ENCODE measurements around the gene KRT81. TPM values are rescaled to one million over a fixed set of nuclear protein-coding genes. Genes with fewer than 3 reads are reported as not detected.

KRT81 gene
- total and polyA plus RNA-seq, 2 donors from 2014 or later: not detected

GRCh38 chr12:52284562-52285171 is 6.7 kb downstream of the KRT81 start:
- H3K27me3 ChIP-seq (ENCODE audit: control insufficient read depth, insufficient read depth, low read length): no peaks in the 10 kb centered on the region
- FAIRE-seq (no peak), DNase-seq (no peak)
- no peak overlapping the region for H3K9ac ChIP-seq (ENCODE audit: low read length in 3 of 3)
- no peaks in the 10 kb centered on the region for H3K9me3 ChIP-seq (ENCODE audit: control insufficient read depth in 2 of 3, insufficient read depth in 1 of 3, low read length in 3 of 3)
- TF ChIP-seq CTCF (IDR thresholded peaks at IDR 0.05; ENCODE audit: borderline replicate concordance, extremely low read depth, insufficient read depth): no peak
- no peak overlapping the region for H3K27ac ChIP-seq (ENCODE audit: low read depth in 2 of 2, low read length in 2 of 2)
- H3K4me3 ChIP-seq (ENCODE audit: low read length in 3 of 3): no peak overlapping the region
- H3K36me3 ChIP-seq (ENCODE audit: control insufficient read depth in 2 of 3, insufficient read depth in 3 of 3, low read length in 3 of 3): no peaks in the 10 kb centered on the region
- H3K4me1 ChIP-seq (ENCODE audit: control insufficient read depth in 2 of 3, insufficient read depth in 2 of 3, low read depth in 1 of 3, low read length in 3 of 3): peaks cover 0 to 2% (median 0%) of the 10 kb centered on the region in 3 donors
- intact Hi-C loops (cut with DNase I): no loop called here

GRCh38 chr12:52280796-52281560 is 10.4 kb downstream of the KRT81 start:
- peaks cover 2 to 10% (median 6%) of the 10 kb centered on the region in 3 donors for H3K4me1 ChIP-seq (ENCODE audit: control insufficient read depth in 2 of 3, insufficient read depth in 2 of 3, low read depth in 1 of 3, low read length in 3 of 3)
- FAIRE-seq: no peak
- TF ChIP-seq CTCF (IDR thresholded peaks at IDR 0.05; ENCODE audit: borderline replicate concordance, extremely low read depth, insufficient read depth): no peak
- no peak overlapping the region for H3K9ac ChIP-seq (ENCODE audit: low read length in 3 of 3)
- H3K27ac ChIP-seq (ENCODE audit: low read depth in 2 of 2, low read length in 2 of 2): no peak overlapping the region
- no peaks in the 10 kb centered on the region for H3K9me3 ChIP-seq (ENCODE audit: control insufficient read depth in 2 of 3, insufficient read depth in 1 of 3, low read length in 3 of 3)
- H3K36me3 ChIP-seq (ENCODE audit: control insufficient read depth in 2 of 3, insufficient read depth in 3 of 3, low read length in 3 of 3): no peaks in the 10 kb centered on the region
- H3K27me3 ChIP-seq (ENCODE audit: control insufficient read depth, insufficient read depth, low read length): peaks cover 2% of the 10 kb centered on the region
- intact Hi-C loops (cut with DNase I): no loop called here
- peak in 2 of 5 donors; percentile 46 to 87 for DNase-seq
- no peak overlapping the region for H3K4me3 ChIP-seq (ENCODE audit: low read length in 3 of 3)

GRCh38 chr12:52280319-52280795 is 11.0 kb downstream of the KRT81 start:
- Histone ChIP-seq H3K36me3 (ENCODE audit: control insufficient read depth in 2 of 3, insufficient read depth in 3 of 3, low read length in 3 of 3) (no peaks in the 10 kb centered on the region), H3K27ac (ENCODE audit: low read depth in 2 of 2, low read length in 2 of 2) (no peak overlapping the region), H3K4me3 (ENCODE audit: low read length in 3 of 3) (no peak overlapping the region), H3K9me3 (ENCODE audit: control insufficient read depth in 2 of 3, insufficient read depth in 1 of 3, low read length in 3 of 3) (no peaks in the 10 kb centered on the region), H3K27me3 (ENCODE audit: control insufficient read depth, insufficient read depth, low read length) (peaks cover 2% of the 10 kb centered on the region), H3K4me1 (ENCODE audit: control insufficient read depth in 2 of 3, insufficient read depth in 2 of 3, low read depth in 1 of 3, low read length in 3 of 3) (peaks cover 2 to 10% (median 6%) of the 10 kb centered on the region in 3 donors), H3K9ac (ENCODE audit: low read length in 3 of 3) (no peak overlapping the region)
- intact Hi-C loops (cut with DNase I): no loop called here
- FAIRE-seq: no peak
- DNase-seq: no peak
- no peak for TF ChIP-seq CTCF (IDR thresholded peaks at IDR 0.05; ENCODE audit: borderline replicate concordance, extremely low read depth, insufficient read depth)
